Measurements from ENCODE around the gene TESK1. TPM values are rescaled to one million over a fixed set of nuclear protein-coding genes. Genes with fewer than 3 reads are reported as not detected.

TESK1 gene
- total RNA-seq, 1 donor from 2014 or later = 62.1 TPM

DNA sequence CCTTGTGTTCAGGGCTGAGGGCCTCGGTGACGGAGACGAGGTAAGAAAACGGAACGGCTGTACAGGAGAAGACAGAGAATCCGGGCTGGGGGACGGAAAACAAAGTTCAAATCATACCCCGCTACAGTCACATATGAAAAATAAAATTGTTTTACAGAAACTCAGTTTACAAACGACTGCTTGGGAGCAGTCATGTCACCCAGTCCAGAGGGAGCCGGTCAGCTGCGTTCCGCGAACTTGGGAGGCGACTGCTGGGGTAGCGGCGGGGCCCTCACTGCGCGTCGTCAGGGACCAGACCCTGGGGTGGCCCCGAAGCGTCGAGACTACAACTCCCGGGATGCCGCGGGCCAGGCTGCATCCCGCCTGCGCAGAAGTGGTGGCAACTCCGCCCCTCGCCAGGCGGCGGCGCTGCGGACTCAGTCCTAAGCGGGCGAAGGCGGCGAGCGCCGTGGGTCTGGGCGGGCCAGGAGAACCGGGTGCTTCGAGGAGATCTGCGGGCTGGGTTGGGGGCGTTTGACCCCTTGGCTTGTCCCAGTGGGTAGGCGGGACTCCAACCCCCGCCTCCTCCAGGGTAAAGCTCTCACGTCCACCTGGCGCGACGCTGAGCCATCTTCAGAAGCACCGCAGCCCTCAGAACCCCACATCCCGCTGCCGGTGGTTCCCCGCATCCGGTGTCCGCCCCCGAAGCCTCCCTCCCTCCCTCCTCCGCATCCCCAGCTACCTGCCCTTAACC is 41.6 kb downstream of the TESK1 start:
- Mint-ChIP-seq H3K9me3 (no peaks in the 10 kb centered on the region), H3K4me1 (ENCODE audit: low read depth) (peaks cover 49% of the 10 kb centered on the region), H3K27ac (peak overlapping the region; percentile 93), H3K27me3 (ENCODE audit: insufficient read depth) (peaks cover 1% of the 10 kb centered on the region), H3K36me3 (ENCODE audit: low read depth) (peaks cover 20% of the 10 kb centered on the region), H3K4me3 (peak overlapping the region; percentile 92)
- DNase-seq (ENCODE audit: low spot score) = peak; percentile 91
- intact Hi-C loops (cut with micrococcal nuclease) = loop anchor here (1.0 to 5.0 kb wide), 11 partner anchors 7 to 659 kb away; partner anchors contain the start of genes ARHGEF39, CREB3, DNAJB5 and FAM221B

DNA sequence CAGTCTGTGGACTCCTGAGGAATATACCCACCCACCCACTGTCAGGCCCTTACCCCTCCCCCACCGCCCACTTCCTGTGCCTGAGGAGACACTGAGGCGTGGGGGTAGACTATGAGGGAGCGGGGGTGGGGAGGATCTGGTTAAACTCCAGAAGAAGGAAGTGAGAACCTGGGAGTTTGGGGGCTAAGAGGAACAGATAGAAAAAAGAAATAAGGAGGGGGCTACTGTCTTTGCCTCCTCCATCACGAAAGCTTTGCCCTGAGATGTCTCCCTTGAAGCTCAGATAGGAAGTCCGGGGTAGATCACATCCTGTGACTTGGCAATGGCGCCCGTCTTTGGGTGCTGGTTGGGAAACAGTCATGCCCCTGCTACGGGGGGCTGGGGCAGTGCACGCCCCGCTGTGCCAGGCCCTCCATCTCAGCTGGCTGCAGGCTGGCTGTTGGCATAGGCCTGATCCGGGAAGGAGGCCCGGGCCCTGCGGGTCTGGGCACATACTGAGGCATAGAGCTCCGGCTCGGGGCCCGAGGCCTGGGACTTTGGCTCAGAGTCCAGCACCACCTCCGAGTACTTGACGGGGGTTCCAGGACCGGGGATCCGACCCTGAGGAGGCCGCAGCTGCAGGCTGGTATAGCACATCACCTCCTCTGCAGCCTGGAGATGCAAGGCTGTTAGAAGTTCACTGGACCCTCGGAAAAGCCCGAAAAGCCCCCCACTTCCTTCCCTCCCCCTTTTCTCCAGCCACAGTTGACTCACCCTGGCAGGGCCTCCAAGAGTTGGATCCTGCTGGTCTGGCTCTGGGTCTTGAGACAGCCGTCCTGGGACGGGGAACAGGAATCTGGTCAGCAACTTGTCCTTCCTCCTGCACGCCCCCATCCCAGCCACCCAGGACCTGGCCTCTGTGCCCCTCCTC is 44.6 kb downstream of the TESK1 start:
- Mint-ChIP-seq H3K4me1 (ENCODE audit: low read depth) (peaks cover 50% of the 10 kb centered on the region), H3K9me3 (no peaks in the 10 kb centered on the region)
- no peak for DNase-seq (ENCODE audit: low spot score)

DNA sequence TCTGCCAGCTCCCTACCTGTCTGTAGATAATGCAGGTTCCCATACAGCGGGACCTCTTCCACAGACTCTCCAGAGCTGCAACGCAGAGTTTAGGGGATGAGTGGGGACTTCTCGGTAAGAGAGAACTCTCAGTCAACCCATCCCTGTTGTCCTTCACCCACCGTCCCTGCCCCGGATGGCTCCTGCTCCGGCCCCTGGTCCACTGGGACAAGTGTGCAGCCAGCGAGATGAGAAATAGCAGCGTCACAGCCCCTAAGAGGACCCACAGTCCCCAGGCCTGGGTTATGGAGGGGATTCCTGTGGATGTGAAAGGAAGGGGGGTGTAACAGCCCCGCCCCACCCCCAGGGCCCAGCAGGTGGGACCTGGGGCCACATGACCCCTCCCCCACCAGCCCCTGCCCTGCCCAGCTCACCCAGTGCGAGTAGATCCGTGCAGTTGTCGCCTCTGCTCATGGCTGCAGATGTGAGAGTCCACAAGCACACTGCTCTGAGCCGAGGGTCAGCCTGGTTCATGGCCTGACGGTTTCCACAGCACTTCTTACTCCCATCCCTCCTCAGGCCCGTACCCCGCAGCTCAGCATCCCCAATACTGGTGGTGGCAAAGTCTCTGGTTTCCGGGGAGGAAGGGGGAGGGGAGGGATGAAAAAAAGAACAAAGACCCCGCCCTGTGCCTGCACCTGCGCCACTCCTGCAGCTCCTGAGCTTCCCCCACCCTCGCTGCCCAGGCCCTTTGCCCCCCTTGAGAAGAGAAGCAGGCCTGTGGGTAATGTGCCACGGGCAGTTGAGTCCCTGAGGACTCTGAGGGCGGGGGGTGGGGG is 45.5 kb downstream of the TESK1 start, which contains the start of gene SIT1:
Gene SIT1 (minus strand): TSS at position 591 of the 818 bp plus-strand sequence. CDS start 78 bp downstream, at position 513.
- DNase-seq (ENCODE audit: low spot score) = no peak
- intact Hi-C loops (cut with micrococcal nuclease) = no loop called here
- H3K27me3 Mint-ChIP-seq (ENCODE audit: insufficient read depth) = peaks cover 1% of the 10 kb centered on the region
- peaks cover 48% of the 10 kb centered on the region for H3K4me1 Mint-ChIP-seq (ENCODE audit: low read depth)
- H3K36me3 Mint-ChIP-seq (ENCODE audit: low read depth) = peaks cover 8% of the 10 kb centered on the region
- peak within 1 kb of the TSS; percentile 88 for H3K4me3 Mint-ChIP-seq
- H3K9me3 Mint-ChIP-seq = no peaks in the 10 kb centered on the region
- peak within 1 kb of the TSS; percentile 89 for H3K27ac Mint-ChIP-seq

More for the DNA sequence above, 44.6 kb downstream of the TESK1 start:
- Mint-ChIP-seq H3K36me3 (ENCODE audit: low read depth) (peaks cover 8% of the 10 kb centered on the region), H3K27me3 (ENCODE audit: insufficient read depth) (peaks cover 1% of the 10 kb centered on the region), H3K4me3 (peak overlapping the region; percentile 88), H3K27ac (peak overlapping the region; percentile 89)
- intact Hi-C loops (cut with micrococcal nuclease) = loop anchor here (1.0 to 5.0 kb wide), 3 partner anchors 8 to 662 kb away; partner anchors contain the start of genes DNAJB5 and VCP

DNA sequence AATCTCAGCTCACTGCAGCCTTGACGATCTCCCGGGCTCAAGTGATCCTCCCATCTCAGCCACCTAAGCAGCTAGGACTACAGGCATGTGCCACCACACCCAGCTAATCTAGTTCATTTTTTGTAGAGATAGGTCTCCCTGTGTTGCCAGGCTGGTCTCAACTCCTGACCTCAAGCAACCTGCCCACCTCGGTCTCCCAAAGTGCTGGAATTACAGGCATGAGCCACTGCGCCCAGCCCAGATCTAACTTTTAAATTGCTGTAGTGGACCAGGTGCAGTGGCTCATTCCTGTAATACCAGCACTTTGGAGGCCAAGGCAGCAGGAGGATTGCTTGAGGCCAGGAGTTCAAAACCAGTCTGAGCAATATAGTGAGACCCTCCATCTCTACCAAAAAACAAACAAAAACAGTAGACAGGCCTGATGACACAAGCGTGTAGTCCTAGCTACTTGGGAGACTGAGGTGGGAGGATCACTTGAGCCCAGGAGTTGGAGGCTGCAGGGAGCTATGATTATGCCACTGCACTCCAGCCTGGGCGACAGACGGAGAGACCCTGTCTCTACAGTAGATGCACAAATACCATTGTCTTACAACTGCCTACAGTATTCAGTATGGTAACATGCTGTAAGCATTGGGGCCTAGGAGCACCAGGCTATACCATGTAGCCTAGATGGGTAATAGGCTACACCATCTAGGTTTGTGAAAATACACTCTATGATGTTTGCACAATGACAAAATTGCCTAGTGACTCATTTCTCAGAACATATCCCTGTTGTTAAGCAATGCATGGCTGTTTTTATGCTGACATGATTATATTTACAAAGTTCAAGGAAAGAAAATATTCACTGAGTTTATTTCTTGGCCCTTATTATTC is 47.1 kb downstream of the TESK1 start:
- H3K36me3 Mint-ChIP-seq (ENCODE audit: low read depth) = peaks cover 8% of the 10 kb centered on the region
- no peaks in the 10 kb centered on the region for H3K9me3 Mint-ChIP-seq
- peak overlapping the region; percentile 42 for H3K27ac Mint-ChIP-seq
- intact Hi-C loops (cut with micrococcal nuclease) = no loop called here
- no peaks in the 10 kb centered on the region for H3K27me3 Mint-ChIP-seq (ENCODE audit: insufficient read depth)
- peak overlapping the region; percentile 88 for H3K4me3 Mint-ChIP-seq
- no peak for DNase-seq (ENCODE audit: low spot score)
- H3K4me1 Mint-ChIP-seq (ENCODE audit: low read depth) = peaks cover 54% of the 10 kb centered on the region

DNA sequence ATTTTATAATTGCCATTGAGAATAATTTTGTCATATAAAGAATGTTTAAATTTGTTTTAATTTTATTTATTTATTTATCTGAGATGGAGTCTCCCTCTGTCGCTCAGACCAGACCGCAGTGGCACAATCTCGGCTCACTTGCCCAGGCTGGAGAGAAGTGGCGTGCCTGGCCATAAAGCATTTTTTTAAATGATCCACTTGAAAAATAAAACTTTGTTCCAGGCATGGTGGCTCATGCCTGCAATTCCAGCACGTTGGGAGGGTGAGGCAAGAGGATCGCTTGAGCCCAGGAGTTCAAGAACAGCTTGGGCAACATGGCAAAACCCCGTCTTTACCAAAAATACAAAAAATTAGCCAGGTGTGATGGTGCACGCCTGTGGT is 47.8 kb downstream of the TESK1 start:
- no peak for DNase-seq (ENCODE audit: low spot score)
- peaks cover under 1% of the 10 kb centered on the region for H3K27me3 Mint-ChIP-seq (ENCODE audit: insufficient read depth)
- no peak overlapping the region for H3K4me3 Mint-ChIP-seq
- no peak overlapping the region for H3K27ac Mint-ChIP-seq
- H3K36me3 Mint-ChIP-seq (ENCODE audit: low read depth) = peaks cover 8% of the 10 kb centered on the region
- intact Hi-C loops (cut with micrococcal nuclease) = no loop called here
- H3K4me1 Mint-ChIP-seq (ENCODE audit: low read depth) = peaks cover 54% of the 10 kb centered on the region
- no peaks in the 10 kb centered on the region for H3K9me3 Mint-ChIP-seq

DNA sequence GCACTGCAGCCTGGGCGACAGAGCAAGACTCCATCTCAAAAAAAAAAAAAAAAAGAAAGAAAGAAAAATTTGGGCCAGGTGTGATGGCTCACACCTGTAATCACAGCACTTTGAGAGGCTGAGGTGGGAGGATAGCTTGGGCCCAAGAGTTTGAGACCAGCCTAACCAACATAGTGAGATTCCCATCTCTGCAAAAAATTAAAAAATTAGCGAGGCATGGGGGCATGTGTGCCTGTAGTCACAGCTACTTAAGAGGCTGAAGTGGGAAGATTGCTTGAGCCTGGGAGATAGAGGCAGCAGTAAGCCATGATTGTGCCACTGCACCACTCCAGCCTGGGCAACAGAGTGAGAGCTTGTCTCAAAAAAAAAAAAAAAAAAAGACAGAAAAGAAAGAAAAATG is 48.5 kb downstream of the TESK1 start:
- Mint-ChIP-seq H3K4me3 (no peak overlapping the region), H3K27ac (no peak overlapping the region), H3K36me3 (ENCODE audit: low read depth) (peaks cover 6% of the 10 kb centered on the region), H3K4me1 (ENCODE audit: low read depth) (peaks cover 49% of the 10 kb centered on the region), H3K27me3 (ENCODE audit: insufficient read depth) (peaks cover 2% of the 10 kb centered on the region), H3K9me3 (no peaks in the 10 kb centered on the region)
- intact Hi-C loops (cut with micrococcal nuclease) = no loop called here
- DNase-seq (ENCODE audit: low spot score) = no peak

DNA sequence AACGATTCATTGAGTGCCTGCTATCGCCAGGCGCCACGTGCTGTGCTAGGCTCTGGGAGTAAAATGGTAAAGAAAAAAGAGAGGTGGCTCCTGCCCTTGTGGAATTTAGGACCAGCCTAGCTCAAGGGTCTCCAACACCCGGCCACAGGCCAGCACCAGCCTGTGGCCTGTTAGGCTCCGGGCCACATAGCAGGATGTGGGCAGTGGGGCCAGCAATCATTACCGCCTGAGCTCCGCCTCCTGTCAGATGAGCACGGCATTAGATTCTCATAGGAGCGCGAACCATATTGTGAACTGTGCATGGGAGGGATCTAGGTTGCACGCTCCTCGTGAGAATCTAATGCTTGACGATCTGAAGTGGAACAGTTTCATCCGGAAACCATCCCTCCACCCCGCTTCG is 51.3 kb downstream of the TESK1 start:
- H3K27me3 Mint-ChIP-seq (ENCODE audit: insufficient read depth) = peaks cover 2% of the 10 kb centered on the region
- peak overlapping the region; percentile 99 for H3K27ac Mint-ChIP-seq
- H3K4me3 Mint-ChIP-seq = peak overlapping the region; percentile 84
- intact Hi-C loops (cut with micrococcal nuclease) = no loop called here
- peaks cover 57% of the 10 kb centered on the region for H3K4me1 Mint-ChIP-seq (ENCODE audit: low read depth)
- H3K36me3 Mint-ChIP-seq (ENCODE audit: low read depth) = peaks cover 18% of the 10 kb centered on the region
- no peaks in the 10 kb centered on the region for H3K9me3 Mint-ChIP-seq
- no peak for DNase-seq (ENCODE audit: low spot score)

DNA sequence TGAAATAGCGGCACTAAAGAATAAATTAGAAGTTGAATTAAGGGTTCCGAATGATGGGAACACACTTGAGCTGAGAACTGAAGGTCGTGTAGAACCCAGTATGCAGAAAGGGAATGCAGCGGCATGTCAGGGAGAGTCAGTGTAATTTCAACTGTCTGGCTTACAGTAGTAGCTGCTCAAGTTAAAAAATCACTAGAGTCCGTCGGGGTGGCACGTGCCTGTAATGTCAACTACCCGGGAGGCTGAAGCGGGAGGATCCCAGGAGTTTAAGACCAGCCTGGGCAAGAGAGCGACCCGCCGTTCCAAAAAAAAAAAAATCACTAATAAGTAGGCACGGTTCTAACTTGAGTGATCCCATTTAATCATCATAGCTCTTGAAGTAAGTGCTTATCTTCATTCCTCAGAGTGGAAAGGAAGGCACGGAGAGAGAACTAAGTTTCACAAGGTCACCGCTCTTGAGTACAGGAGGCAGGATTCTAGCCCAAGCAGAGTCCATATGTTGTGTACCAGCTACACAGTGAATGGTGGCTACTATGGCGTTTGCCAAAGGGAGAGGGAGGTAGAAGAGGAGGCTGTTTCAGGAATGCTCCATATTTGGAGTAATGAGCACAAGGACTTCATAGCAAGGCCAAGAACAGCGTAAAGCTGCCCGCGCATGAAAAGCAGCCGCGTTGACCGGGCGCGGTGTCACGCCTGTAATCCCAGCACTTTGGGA is 51.9 kb downstream of the TESK1 start:
- Mint-ChIP-seq H3K4me3 (peak overlapping the region; percentile 84), H3K9me3 (no peaks in the 10 kb centered on the region), H3K4me1 (ENCODE audit: low read depth) (peaks cover 56% of the 10 kb centered on the region), H3K27me3 (ENCODE audit: insufficient read depth) (peaks cover 2% of the 10 kb centered on the region), H3K36me3 (ENCODE audit: low read depth) (peaks cover 21% of the 10 kb centered on the region), H3K27ac (peak overlapping the region; percentile 99)
- no peak for DNase-seq (ENCODE audit: low spot score)
- intact Hi-C loops (cut with micrococcal nuclease) = loop anchor here (1.0 kb wide), 4 partner anchors 8 to 546 kb away; partner anchors contain the start of genes CREB3 and TLN1

DNA sequence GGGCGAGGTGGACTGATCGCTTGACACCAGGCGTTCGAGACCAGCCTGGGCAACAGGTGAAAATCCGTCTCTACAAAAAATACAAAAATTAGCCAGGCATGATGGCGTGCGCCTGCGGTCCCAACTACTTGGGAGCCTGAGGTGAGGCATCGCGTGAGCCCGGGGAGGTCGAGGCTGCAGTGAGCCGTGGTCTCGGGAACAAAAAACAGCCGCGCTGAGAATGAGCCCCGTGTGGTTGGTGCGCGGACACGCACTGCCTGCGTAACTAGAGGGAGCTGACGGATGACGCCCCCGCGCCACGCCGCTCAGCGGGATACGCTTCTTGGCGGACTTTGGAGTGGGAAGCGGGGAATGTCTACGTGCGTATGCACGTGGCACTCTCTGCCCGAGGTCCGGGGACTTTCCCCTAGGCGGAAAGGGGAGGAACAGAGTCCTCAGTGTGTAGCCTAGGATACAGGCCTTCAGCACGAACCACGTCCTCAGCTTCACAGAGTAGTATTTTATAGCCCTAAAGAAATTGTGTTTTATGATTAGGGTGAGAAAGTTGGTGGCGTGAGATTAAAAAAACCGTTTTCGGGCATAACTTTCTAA is 52.6 kb downstream of the TESK1 start, which contains the start of gene RMRP:
Gene RMRP (minus strand): TSS at position 474 of the 591 bp plus-strand sequence.
- peak; percentile 88 for DNase-seq (ENCODE audit: low spot score)
- peak within 1 kb of the TSS; percentile 84 for H3K4me3 Mint-ChIP-seq
- H3K27me3 Mint-ChIP-seq (ENCODE audit: insufficient read depth) = peaks cover 2% of the 10 kb centered on the region
- peaks cover 59% of the 10 kb centered on the region for H3K4me1 Mint-ChIP-seq (ENCODE audit: low read depth)
- intact Hi-C loops (cut with micrococcal nuclease) = loop anchor here (1.0 to 2.0 kb wide), 7 partner anchors 8 to 546 kb away; partner anchors contain the start of genes CREB3, HINT2 and TLN1
- H3K27ac Mint-ChIP-seq = peak within 1 kb of the TSS; percentile 99
- H3K36me3 Mint-ChIP-seq (ENCODE audit: low read depth) = peaks cover 25% of the 10 kb centered on the region
- H3K9me3 Mint-ChIP-seq = no peaks in the 10 kb centered on the region

DNA sequence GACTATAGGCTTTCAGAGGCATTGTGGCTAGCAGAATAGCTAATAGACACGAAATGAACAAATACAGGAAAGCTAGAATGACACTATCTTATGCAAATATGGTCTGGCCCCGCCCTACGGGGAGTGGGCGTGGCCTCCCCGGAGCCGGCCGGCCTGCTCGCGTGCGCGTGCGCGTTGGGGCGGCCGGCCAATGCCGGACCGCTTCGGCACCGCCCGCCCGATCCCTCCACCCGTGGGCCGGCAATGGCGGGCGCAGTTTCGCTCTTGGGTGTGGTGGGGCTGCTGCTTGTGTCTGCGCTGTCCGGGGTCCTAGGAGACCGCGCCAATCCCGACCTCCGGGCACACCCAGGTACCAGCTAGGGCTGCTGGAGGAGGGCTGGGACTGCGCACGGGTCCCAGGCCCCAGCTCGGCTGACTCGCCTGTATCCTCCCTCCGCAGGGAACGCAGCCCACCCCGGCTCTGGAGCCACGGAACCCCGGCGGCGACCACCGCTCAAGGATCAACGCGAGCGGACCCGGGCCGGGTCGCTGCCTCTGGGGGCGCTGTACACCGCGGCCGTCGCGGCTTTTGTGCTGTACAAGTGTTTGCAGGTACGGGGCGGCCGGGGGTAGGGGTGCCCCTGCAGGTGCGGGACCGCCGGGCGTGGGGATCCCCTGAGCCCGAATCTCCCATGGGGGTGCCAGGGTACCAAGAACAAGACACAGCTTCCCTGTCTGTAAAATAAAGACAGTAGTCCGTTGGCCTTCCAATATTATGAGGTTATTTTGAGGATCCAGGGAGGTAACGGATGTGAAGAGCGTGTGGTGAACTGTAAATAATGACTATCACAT is 53.3 kb downstream of the TESK1 start, which contains the start of gene CCDC107:
Gene CCDC107 (plus strand): TSS at position 156 of the 831 bp plus-strand sequence. CDS start 88 bp downstream, at position 244.
- peak within 1 kb of the TSS; percentile 84 for H3K4me3 Mint-ChIP-seq
- H3K27me3 Mint-ChIP-seq (ENCODE audit: insufficient read depth) = peaks cover 2% of the 10 kb centered on the region

More for the DNA sequence above, 53.3 kb downstream of the TESK1 start, which contains the start of gene CCDC107:
- peak; percentile 80 for DNase-seq (ENCODE audit: low spot score)
- Mint-ChIP-seq H3K36me3 (ENCODE audit: low read depth) (peaks cover 26% of the 10 kb centered on the region), H3K4me1 (ENCODE audit: low read depth) (peaks cover 66% of the 10 kb centered on the region), H3K27ac (peak within 1 kb of the TSS; percentile 99), H3K9me3 (no peaks in the 10 kb centered on the region)
- intact Hi-C loops (cut with micrococcal nuclease) = loop anchor here (1.0 to 2.0 kb wide), 3 partner anchors 32 to 156 kb away; partner anchors contain the start of gene HINT2
